ENCODE measurements around the gene CAMTA1. TPM values are rescaled to one million over a fixed set of nuclear protein-coding genes. Genes with fewer than 3 reads are reported as not detected.
A peak's percentile ranks its signal among the peaks of the same experiment; 100 is the strongest.

The CAMTA1 gene
- total and polyA plus RNA-seq, 4 donors: 48.1 to 140 (median 52.3) TPM

DNA sequence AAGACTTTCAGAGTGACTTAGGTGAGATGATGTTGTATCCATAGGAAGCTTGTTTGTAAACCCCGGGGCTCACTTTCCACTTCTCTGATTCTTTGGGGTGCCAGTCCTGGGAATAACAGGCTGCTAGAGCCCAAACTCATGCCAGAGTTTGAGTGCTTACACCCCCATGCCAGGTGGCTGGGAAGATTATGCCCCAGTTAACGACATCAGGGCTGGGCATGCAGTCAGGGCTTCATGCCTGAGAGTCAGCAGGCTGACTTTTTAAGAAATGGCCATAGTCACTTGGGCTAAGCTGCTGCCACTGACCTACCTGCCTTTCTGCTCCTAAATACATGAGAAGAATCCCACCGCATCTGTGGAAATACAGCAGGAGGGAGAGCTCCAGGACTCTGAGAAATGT lies 560.3 kb downstream of the CAMTA1 start:
- H3K4me3 ChIP-seq: no peak overlapping the region
- no peak for ATAC-seq (ENCODE audit: insufficient read depth, low FRiP score)
- H3K27me3 ChIP-seq (ENCODE audit: control insufficient read depth in 3 of 3, insufficient read depth in 3 of 3, low read length in 2 of 3): no peaks in the 10 kb centered on the region
- no peaks in the 10 kb centered on the region for H3K36me3 ChIP-seq (ENCODE audit: control insufficient read depth in 4 of 4, insufficient read depth in 4 of 4, low read length in 4 of 4)
- no peaks in the 10 kb centered on the region for H3K9me3 ChIP-seq (ENCODE audit: control insufficient read depth in 4 of 4, insufficient read depth in 3 of 4, low read length in 3 of 4)
- no peak overlapping the region for H3K9ac ChIP-seq (ENCODE audit: insufficient read depth in 1 of 2, low read length in 2 of 2)
- 86 to 91% methylated on average over 3 of the region's 3 CpGs for WGBS, 2 donors
- no peak overlapping the region for H3K27ac ChIP-seq (ENCODE audit: low read depth in 1 of 2, low read length in 1 of 2)
- H3K4me1 ChIP-seq (ENCODE audit: control insufficient read depth in 5 of 5, insufficient read depth in 5 of 5, low read length in 5 of 5): peaks cover 0 to 11% (median 1%) of the 10 kb centered on the region in 5 donors
- TF ChIP-seq, protein P1, sequence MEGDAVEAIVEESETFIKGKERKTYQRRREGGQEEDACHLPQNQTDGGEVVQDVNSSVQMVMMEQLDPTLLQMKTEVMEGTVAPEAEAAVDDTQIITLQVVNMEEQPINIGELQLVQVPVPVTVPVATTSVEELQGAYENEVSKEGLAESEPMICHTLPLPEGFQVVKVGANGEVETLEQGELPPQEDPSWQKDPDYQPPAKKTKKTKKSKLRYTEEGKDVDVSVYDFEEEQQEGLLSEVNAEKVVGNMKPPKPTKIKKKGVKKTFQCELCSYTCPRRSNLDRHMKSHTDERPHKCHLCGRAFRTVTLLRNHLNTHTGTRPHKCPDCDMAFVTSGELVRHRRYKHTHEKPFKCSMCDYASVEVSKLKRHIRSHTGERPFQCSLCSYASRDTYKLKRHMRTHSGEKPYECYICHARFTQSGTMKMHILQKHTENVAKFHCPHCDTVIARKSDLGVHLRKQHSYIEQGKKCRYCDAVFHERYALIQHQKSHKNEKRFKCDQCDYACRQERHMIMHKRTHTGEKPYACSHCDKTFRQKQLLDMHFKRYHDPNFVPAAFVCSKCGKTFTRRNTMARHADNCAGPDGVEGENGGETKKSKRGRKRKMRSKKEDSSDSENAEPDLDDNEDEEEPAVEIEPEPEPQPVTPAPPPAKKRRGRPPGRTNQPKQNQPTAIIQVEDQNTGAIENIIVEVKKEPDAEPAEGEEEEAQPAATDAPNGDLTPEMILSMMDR (IDR thresholded peaks at IDR 0.05; ENCODE audit: control extremely low read depth, extremely low read depth): no peak
- no peak for DNase-seq

DNA sequence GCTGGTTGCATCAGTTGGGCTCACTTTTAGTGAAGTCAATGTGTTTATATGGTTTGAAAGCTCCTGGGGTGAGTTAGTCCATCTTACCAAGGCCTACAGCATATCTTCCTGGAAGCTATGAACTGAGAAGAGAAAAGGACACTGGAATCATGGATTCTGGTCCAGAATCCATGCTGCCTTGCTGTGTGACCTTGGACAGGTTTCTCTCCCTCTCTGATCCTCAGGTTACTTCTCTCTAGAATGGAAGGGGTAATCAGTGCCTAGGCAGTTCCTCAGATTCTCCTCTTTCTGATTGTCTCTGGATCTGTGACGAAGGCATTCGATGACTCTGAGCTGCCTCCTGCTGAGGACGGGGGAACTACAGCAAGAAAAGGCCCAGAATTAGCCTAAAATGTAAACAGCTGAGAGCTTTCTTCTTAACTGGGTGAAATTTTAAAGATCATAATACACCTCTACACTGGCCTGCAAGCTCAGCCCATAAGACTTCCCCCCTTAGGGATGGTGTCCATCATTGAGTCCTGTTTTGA lies 560.9 kb downstream of the CAMTA1 start:
- H3K4me3 ChIP-seq: no peak overlapping the region
- TF ChIP-seq, protein P1 (IDR thresholded peaks at IDR 0.05; ENCODE audit: control extremely low read depth, extremely low read depth): no peak
- 94 to 96% methylated on average over 3 of the region's 3 CpGs for WGBS, 2 donors
- no peaks in the 10 kb centered on the region for H3K9me3 ChIP-seq (ENCODE audit: control insufficient read depth in 4 of 4, insufficient read depth in 3 of 4, low read length in 3 of 4)
- ATAC-seq (ENCODE audit: insufficient read depth, low FRiP score): no peak
- H3K27me3 ChIP-seq (ENCODE audit: control insufficient read depth in 3 of 3, insufficient read depth in 3 of 3, low read length in 2 of 3): no peaks in the 10 kb centered on the region
- peaks cover 0 to 10% (median 0%) of the 10 kb centered on the region in 5 donors for H3K4me1 ChIP-seq (ENCODE audit: control insufficient read depth in 5 of 5, insufficient read depth in 5 of 5, low read length in 5 of 5)
- DNase-seq: no peak
- H3K36me3 ChIP-seq (ENCODE audit: control insufficient read depth in 4 of 4, insufficient read depth in 4 of 4, low read length in 4 of 4): no peaks in the 10 kb centered on the region
- no peak overlapping the region for H3K9ac ChIP-seq (ENCODE audit: insufficient read depth in 1 of 2, low read length in 2 of 2)
- no peak overlapping the region for H3K27ac ChIP-seq (ENCODE audit: low read depth in 1 of 2, low read length in 1 of 2)

DNA sequence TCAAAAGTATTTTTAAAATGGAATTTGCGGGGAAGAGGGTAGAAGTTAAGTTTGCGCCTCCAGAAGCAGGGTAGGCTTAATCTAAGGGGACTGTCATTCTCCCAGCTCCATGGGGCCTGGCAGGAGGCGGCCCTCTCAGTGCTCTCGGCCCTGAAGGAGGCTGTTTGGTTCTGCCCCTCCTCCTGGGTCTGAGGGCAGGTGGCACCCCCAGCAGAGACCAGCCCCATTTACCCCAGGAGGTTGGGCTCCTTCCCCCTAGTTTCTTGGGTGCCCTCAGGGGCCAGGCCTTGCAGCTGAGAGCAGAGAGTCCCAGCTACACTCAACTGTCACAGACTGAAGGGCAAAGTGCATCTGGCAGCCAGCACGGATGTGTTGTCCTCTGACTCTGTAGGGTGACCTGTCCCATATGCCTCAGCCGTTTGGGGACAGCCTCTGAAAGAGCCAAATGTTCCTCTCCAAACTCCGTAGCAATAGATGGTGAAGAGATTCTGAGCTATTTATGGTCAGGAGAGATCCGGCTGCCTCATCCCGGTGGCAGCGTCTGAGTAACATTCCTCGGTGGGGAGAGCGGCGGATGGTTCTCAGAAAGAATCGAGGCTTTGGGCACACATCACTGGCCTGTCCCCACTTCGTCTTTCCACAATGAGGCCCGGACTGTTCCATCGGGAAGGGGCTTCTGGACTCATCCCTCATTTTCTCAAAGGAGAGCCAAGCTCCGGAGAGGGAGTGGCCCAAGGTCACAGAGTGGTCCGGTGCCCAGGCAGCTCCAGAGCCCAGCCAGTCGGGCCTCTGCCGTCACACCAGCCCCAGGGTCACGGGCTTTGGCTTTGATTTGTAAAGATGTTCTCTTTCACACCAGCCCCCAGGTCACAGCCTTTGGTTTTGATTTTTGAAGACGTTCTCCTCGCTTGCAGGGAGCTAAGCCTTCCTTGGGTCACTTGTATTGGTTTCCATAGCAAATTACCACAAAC lies 561.6 kb downstream of the CAMTA1 start:
- WGBS, 2 donors: 84 to 85% methylated on average over 24 of the region's 24 CpGs
- no peak overlapping the region for H3K9ac ChIP-seq (ENCODE audit: insufficient read depth in 1 of 2, low read length in 2 of 2)
- H3K9me3 ChIP-seq (ENCODE audit: control insufficient read depth in 4 of 4, insufficient read depth in 3 of 4, low read length in 3 of 4): no peaks in the 10 kb centered on the region
- H3K27ac ChIP-seq (ENCODE audit: low read depth in 1 of 2, low read length in 1 of 2): no peak overlapping the region
- ATAC-seq (ENCODE audit: insufficient read depth, low FRiP score) (no peak), DNase-seq (peak in 1 of 3 donors; percentile 25)
- H3K4me3 ChIP-seq: no peak overlapping the region
- H3K27me3 ChIP-seq (ENCODE audit: control insufficient read depth in 3 of 3, insufficient read depth in 3 of 3, low read length in 2 of 3): no peaks in the 10 kb centered on the region
- H3K4me1 ChIP-seq (ENCODE audit: control insufficient read depth in 5 of 5, insufficient read depth in 5 of 5, low read length in 5 of 5): peaks cover 0 to 9% (median 0%) of the 10 kb centered on the region in 5 donors
- H3K36me3 ChIP-seq (ENCODE audit: control insufficient read depth in 4 of 4, insufficient read depth in 4 of 4, low read length in 4 of 4): no peaks in the 10 kb centered on the region
- TF ChIP-seq, protein P1 (IDR thresholded peaks at IDR 0.05; ENCODE audit: control extremely low read depth, extremely low read depth): no peak

Data from lung (tissue), 12 donors.